RKO (cell line): ENCODE measurements around the gene PPBP.

Experiments
- DNase-seq: peaks from one replicate; pipeline ENCODE4 v3.0.0-alpha.2; 2016; ENCODE audit warnings: low spot score

PPBP gene

DNA sequence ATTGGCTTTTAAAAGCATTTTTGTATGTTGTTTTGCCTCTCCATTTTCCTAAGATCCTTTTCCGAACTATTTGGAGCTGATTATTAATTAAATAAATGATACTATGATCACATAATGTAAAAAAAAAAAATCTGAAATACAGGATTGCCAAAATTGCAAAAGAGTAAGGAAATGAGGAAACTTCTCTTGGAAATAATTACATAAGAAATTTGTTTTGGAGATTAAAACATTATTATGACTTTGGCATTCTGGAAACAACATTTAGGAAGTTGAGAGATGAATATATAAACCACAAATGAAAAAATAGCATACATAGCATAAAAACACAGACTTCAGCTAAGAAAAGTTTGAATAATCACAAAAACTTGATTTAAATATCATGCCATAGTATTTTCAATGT is 39.7 kb downstream of the PPBP start:
- no peak for DNase-seq

GRCh38 chr4:73947239-73947985 is 40.6 kb downstream of the PPBP start:
- DNase-seq, result no peak

GRCh38 chr4:73945674-73946449 is 42.1 kb downstream of the PPBP start:
- no peak for DNase-seq

GRCh38 chr4:73945140-73945539 is 42.9 kb downstream of the PPBP start:
- DNase-seq, result no peak

GRCh38 chr4:73944061-73944875 is 43.7 kb downstream of the PPBP start:
- DNase-seq, result no peak

DNA sequence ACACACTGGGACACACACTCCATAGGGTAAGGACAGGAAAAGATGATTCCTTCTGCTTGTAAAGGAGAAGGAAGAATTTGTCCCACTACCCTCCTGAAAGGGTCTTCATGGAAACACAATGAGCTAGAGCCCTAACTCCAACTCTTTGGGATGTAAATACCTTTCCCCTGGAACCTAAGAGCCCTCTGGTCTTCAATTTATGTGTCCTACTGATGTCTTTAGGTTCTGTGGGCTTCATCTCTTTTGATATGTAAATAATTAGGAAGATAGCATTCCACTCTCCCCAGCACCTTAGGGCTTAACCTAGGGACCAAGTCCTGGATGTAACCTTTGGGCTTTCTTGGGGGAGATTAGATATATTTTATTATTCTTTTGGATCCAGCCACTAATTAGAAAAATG is 44.4 kb downstream of the PPBP start:
- no peak for DNase-seq

GRCh38 chr4:73936969-73937368 is 51.0 kb downstream of the PPBP start:
- DNase-seq, result no peak
